GM23338 (cell line): ENCODE measurements around the gene UQCR11.

Experiments used
- CREB1 ChIP-seq: fragments of 250-450 bp; sonication (Bioruptor Pico); IDR thresholded peaks from 2 replicates; pipeline ENCODE4 v1.5.0; 2020; ENCODE audit warnings: low read depth, mild to moderate bottlenecking, moderate library complexity
- EZH2 ChIP-seq: fragments of 200-600 bp; sonication (generic); IDR thresholded peaks from one replicate; pipeline ENCODE4 v1.8.0; 2017; ENCODE audit warnings: antibody characterized with exemption, mild to moderate bottlenecking, low read depth; ENCODE audit not compliant: unreplicated experiment
- EZH2phosphoT487 ChIP-seq: fragments of 200-600 bp; sonication (generic); IDR thresholded peaks from one replicate; pipeline ENCODE4 v1.8.1; 2018; ENCODE audit warnings: antibody characterized with exemption; ENCODE audit not compliant: unreplicated experiment
- JUNB ChIP-seq: IDR thresholded peaks from one replicate; pipeline ENCODE4 v1.6.1; 2016; ENCODE audit warnings: antibody characterized with exemption; ENCODE audit not compliant: unreplicated experiment
- POLR2AphosphoS5 ChIP-seq: IDR thresholded peaks from 2 replicates; pipeline ENCODE4 v1.6.1; 2016; ENCODE audit warnings: antibody characterized with exemption, low read depth
- REST ChIP-seq: IDR thresholded peaks from one replicate; pipeline ENCODE4 v1.6.1; 2018; ENCODE audit warnings: antibody characterized with exemption; ENCODE audit not compliant: unreplicated experiment
- ZNF331 ChIP-seq: fragments of 250-450 bp; sonication (Bioruptor Pico); IDR thresholded peaks from 2 replicates; pipeline ENCODE4 v1.5.0; 2020; ENCODE audit warnings: low read depth, mild to moderate bottlenecking, moderate library complexity
- TF ChIP-seq, protein P1 (sequence below), 2 experiments: fragments of 200-600 bp in 1 of 2; sonication (generic) in 1 of 2; conservative IDR thresholded peaks; 2 replicates each; pipeline versions ENCODE4 v1.5.1 to v1.6.1; 2016 to 2017; ENCODE audit warnings: antibody characterized with exemption in 2 of 2, low read depth in 2 of 2, mild to moderate bottlenecking in 2 of 2, moderate library complexity in 1 of 2
- TF ChIP-seq, protein P2 (sequence below): IDR thresholded peaks from 2 replicates; pipeline ENCODE4 v1.6.1; 2016; ENCODE audit warnings: antibody characterized with exemption

GRCh38 chr19:1648920-1649541 lies 43.8 kb upstream of the UQCR11 start:
- TF ChIP-seq, protein P1, sequence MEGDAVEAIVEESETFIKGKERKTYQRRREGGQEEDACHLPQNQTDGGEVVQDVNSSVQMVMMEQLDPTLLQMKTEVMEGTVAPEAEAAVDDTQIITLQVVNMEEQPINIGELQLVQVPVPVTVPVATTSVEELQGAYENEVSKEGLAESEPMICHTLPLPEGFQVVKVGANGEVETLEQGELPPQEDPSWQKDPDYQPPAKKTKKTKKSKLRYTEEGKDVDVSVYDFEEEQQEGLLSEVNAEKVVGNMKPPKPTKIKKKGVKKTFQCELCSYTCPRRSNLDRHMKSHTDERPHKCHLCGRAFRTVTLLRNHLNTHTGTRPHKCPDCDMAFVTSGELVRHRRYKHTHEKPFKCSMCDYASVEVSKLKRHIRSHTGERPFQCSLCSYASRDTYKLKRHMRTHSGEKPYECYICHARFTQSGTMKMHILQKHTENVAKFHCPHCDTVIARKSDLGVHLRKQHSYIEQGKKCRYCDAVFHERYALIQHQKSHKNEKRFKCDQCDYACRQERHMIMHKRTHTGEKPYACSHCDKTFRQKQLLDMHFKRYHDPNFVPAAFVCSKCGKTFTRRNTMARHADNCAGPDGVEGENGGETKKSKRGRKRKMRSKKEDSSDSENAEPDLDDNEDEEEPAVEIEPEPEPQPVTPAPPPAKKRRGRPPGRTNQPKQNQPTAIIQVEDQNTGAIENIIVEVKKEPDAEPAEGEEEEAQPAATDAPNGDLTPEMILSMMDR (conservative IDR thresholded peaks at IDR 0.05; ENCODE audit: low read depth in 2 of 2), result no peak
- TF ChIP-seq POLR2AphosphoS5 (no peak), EZH2 (no peak), CREB1 (CRISPR knock-in tag) (no peak), EZH2phosphoT487 (no peak), REST (no peak), JUNB (no peak), ZNF331 (CRISPR knock-in tag) (no peak)
- TF ChIP-seq, protein P2, sequence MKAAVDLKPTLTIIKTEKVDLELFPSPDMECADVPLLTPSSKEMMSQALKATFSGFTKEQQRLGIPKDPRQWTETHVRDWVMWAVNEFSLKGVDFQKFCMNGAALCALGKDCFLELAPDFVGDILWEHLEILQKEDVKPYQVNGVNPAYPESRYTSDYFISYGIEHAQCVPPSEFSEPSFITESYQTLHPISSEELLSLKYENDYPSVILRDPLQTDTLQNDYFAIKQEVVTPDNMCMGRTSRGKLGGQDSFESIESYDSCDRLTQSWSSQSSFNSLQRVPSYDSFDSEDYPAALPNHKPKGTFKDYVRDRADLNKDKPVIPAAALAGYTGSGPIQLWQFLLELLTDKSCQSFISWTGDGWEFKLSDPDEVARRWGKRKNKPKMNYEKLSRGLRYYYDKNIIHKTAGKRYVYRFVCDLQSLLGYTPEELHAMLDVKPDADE, result no peak
